GM12873 (cell line): ENCODE measurements around the gene SPATA16.

Experiments used
- CTCF ChIP-seq: IDR thresholded peaks from 2 replicates; pipeline ENCODE4 v1.5.1; 2012; ENCODE audit warnings: low read depth, mild to moderate bottlenecking, moderate library complexity, low read length, control low read depth; ENCODE audit not compliant: insufficient read depth; ENCODE audit errors: missing control alignments

The SPATA16 gene

GRCh38 chr3:173140986-173141385, at the start of gene SPATA16:
TSS of gene SPATA16 (minus strand) at chr3:173141235. CDS start at chr3:173117731, 23,504 bp downstream.
- TF ChIP-seq CTCF = no peak

GRCh38 chr3:173173652-173174051, 32.6 kb upstream of the SPATA16 start:
- TF ChIP-seq CTCF = no peak

- no peak for TF ChIP-seq CTCF
Measured at GRCh38 chr3:173153631-173154030, 12.6 kb upstream of the SPATA16 start.

- TF ChIP-seq CTCF = no peak
Measured at GRCh38 chr3:173139420-173139819, 1.6 kb downstream of the SPATA16 start.

GRCh38 chr3:173138026-173138425, 3.0 kb downstream of the SPATA16 start:
- no peak for TF ChIP-seq CTCF

- no peak for TF ChIP-seq CTCF
Measured at GRCh38 chr3:173135059-173135458, 6.0 kb downstream of the SPATA16 start.

- no peak for TF ChIP-seq CTCF
Measured at GRCh38 chr3:173128633-173129032, 12.4 kb downstream of the SPATA16 start.

- TF ChIP-seq CTCF = no peak
Measured at GRCh38 chr3:173111321-173111720, 29.7 kb downstream of the SPATA16 start.
